Measurements from ENCODE around the gene TMEM234. TPM values are rescaled to one million over a fixed set of nuclear protein-coding genes. Genes with fewer than 3 reads are reported as not detected.
A peak's percentile ranks its signal among the peaks of the same experiment; 100 is the strongest.

The TMEM234 gene
- total and polyA plus RNA-seq, 2 of the 13 experiments (the other 11 are each of a cell fraction or from before 2014, with no cell fraction given): 6.1 to 9.0 TPM

- 0 out of 2 replicates have a peak, but pooled peaks have one; percentile 66 for TF ChIP-seq ZNF704 (CRISPR knock-in tag; IDR thresholded peaks at IDR 0.05; ENCODE audit: borderline replicate concordance)
- TF ChIP-seq AKAP8 (CRISPR knock-in tag; IDR thresholded peaks at IDR 0.05): no peak
- no peak for TF ChIP-seq SP5 (CRISPR knock-in tag; IDR thresholded peaks at IDR 0.05; ENCODE audit: borderline replicate concordance, low read depth)
- TF ChIP-seq IRF2 (CRISPR knock-in tag; IDR thresholded peaks at IDR 0.05): no peak
- TF ChIP-seq PITX1 (CRISPR knock-in tag; IDR thresholded peaks at IDR 0.05): 0 out of 2 replicates have a peak, but pooled peaks have one; percentile 27
- TF ChIP-seq NCOA2 (CRISPR knock-in tag; IDR thresholded peaks at IDR 0.05): no peak
- no peak for TF ChIP-seq ATM (IDR thresholded peaks at IDR 0.05; ENCODE audit: borderline replicate concordance)
- TF ChIP-seq MIER2 (CRISPR knock-in tag; IDR thresholded peaks at IDR 0.05): 0 out of 2 replicates have a peak, but pooled peaks have one; percentile 35
- TF ChIP-seq SOX6 (IDR thresholded peaks at IDR 0.05): no peak
- no peak for TF ChIP-seq SOX6 (CRISPR knock-in tag; IDR thresholded peaks at IDR 0.05)
- no peak for TF ChIP-seq GTF3A (CRISPR knock-in tag; conservative IDR thresholded peaks at IDR 0.05)
- no peak for TF ChIP-seq GPBP1L1 (CRISPR knock-in tag; IDR thresholded peaks at IDR 0.05)
- no peak for TF ChIP-seq ZNF616 (CRISPR knock-in tag; IDR thresholded peaks at IDR 0.05; ENCODE audit: low read depth)
- TF ChIP-seq HNF1A (IDR thresholded peaks at IDR 0.05; ENCODE audit: low read depth): no peak
- peak; percentile 36; the same call in 1 of the 2 replicates for TF ChIP-seq HNF1A (CRISPR knock-in tag; IDR thresholded peaks at IDR 0.05; ENCODE audit: borderline replicate concordance)
- TF ChIP-seq YY1 (IDR thresholded peaks at IDR 0.05; ENCODE audit: insufficient read depth, insufficient replicate concordance, low read depth, low read length): peak; percentile 18
- TF ChIP-seq SMARCC2 (IDR thresholded peaks at IDR 0.05): no peak
- no peak for TF ChIP-seq ZNF138 (CRISPR knock-in tag; IDR thresholded peaks at IDR 0.05; ENCODE audit: low read depth)
- no peak for TF ChIP-seq RFXAP (CRISPR knock-in tag; IDR thresholded peaks at IDR 0.05; ENCODE audit: borderline replicate concordance)
- TF ChIP-seq ZNF260 (CRISPR knock-in tag; IDR thresholded peaks at IDR 0.05; ENCODE audit: borderline replicate concordance, low read depth): no peak
- no peak for TF ChIP-seq RNF219 (CRISPR knock-in tag; IDR thresholded peaks at IDR 0.05)
- TF ChIP-seq CHCHD3 (CRISPR knock-in tag; IDR thresholded peaks at IDR 0.05): no peak
Observed at GRCh38 chr1:32241001-32241763, 19.0 kb upstream of the TMEM234 start (continued).
